ENCODE measurements around the gene CCT6A.
"Not testable (repeated sequence)": the region's sequence is repeated elsewhere in the genome, so short reads cannot be mapped to it uniquely, and the experiment has no call there.

DNA sequence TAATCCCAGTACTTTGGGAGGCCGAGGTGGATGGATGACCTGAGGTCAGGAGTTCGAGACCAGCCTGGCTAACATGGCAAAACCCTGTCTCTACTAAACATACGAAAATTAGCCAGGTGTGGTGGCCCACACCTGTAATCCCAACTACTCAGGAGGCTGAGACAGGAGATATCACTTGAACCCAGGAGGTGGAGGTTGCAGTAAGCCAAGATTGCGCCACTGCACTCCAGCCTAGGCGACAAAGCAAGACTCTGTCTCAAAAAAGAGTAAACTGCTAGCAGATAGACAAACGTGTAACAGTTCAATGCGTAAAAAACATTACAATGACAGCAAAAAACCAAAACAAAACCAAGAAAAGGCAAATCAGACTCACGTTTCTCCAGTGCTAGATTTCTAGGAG lies 20.0 kb upstream of the CCT6A start:
- TF ChIP-seq, protein P1, sequence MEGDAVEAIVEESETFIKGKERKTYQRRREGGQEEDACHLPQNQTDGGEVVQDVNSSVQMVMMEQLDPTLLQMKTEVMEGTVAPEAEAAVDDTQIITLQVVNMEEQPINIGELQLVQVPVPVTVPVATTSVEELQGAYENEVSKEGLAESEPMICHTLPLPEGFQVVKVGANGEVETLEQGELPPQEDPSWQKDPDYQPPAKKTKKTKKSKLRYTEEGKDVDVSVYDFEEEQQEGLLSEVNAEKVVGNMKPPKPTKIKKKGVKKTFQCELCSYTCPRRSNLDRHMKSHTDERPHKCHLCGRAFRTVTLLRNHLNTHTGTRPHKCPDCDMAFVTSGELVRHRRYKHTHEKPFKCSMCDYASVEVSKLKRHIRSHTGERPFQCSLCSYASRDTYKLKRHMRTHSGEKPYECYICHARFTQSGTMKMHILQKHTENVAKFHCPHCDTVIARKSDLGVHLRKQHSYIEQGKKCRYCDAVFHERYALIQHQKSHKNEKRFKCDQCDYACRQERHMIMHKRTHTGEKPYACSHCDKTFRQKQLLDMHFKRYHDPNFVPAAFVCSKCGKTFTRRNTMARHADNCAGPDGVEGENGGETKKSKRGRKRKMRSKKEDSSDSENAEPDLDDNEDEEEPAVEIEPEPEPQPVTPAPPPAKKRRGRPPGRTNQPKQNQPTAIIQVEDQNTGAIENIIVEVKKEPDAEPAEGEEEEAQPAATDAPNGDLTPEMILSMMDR (conservative IDR thresholded peaks at IDR 0.05; ENCODE audit: low read depth, low read length) = not testable (repeated sequence)
- TF ChIP-seq SMC3 (IDR thresholded peaks at IDR 0.05; ENCODE audit: low read depth, low read length); RFX5 (IDR thresholded peaks at IDR 0.05; ENCODE audit: low read depth, low read length); POLR2A (IDR thresholded peaks at IDR 0.05; ENCODE audit: low read depth, low read length); MXI1 (IDR thresholded peaks at IDR 0.05; ENCODE audit: borderline replicate concordance, low read depth, low read length); RCOR1 (IDR thresholded peaks at IDR 0.05; ENCODE audit: insufficient replicate concordance, low read length); RAD21 (IDR thresholded peaks at IDR 0.05; ENCODE audit: low read length); CEBPB (IDR thresholded peaks at IDR 0.05; ENCODE audit: low read depth, low read length); CHD1 (IDR thresholded peaks at IDR 0.05; ENCODE audit: low read depth, low read length); FOS (IDR thresholded peaks at IDR 0.05; ENCODE audit: low read depth, low read length): not testable (repeated sequence)
- TF ChIP-seq, protein P2, sequence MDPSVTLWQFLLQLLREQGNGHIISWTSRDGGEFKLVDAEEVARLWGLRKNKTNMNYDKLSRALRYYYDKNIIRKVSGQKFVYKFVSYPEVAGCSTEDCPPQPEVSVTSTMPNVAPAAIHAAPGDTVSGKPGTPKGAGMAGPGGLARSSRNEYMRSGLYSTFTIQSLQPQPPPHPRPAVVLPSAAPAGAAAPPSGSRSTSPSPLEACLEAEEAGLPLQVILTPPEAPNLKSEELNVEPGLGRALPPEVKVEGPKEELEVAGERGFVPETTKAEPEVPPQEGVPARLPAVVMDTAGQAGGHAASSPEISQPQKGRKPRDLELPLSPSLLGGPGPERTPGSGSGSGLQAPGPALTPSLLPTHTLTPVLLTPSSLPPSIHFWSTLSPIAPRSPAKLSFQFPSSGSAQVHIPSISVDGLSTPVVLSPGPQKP (IDR thresholded peaks at IDR 0.05; ENCODE audit: borderline replicate concordance, low read depth, low read length) = not testable (repeated sequence)
